ENCODE measurements around the gene CDC20B.
"Not testable (repeated sequence)": the region's sequence is repeated elsewhere in the genome, so short reads cannot be mapped to it uniquely, and the experiment has no call there.

The CDC20B gene

DNA sequence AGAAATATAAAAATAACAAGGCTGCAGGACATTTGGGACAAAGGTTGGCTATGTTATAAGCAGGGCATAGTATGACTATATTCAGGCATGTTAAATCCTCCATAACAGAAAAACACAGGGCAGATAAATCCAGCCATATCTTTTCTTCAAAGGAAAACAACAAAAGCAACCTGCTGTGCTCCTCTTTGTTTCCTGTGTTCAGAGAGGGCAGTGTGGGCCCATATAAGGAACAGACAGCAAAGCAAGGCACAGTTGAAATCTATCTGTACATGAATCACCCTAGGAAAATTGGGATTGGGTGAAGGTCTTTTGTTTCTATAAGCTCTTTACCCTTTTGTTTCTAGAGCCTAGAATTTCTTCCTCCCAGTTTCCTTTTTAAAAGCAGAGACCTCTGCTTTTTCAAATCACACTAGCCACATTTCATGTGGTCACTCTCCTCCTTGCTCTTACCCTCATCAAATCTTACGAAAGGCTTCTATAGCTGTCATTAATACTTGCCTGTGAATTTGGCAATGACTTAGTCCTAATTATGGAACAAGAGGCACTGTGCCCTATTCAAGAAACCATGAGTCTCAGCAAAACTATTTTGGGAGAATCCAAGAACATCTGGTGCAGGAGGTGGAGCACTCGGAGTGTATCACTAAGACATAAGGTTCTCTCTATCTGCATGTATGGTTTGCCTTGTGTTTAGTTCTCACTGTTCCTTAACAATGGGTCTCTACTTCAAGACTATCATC is 68.8 kb downstream of the CDC20B start:
- no peak for DNase-seq

DNA sequence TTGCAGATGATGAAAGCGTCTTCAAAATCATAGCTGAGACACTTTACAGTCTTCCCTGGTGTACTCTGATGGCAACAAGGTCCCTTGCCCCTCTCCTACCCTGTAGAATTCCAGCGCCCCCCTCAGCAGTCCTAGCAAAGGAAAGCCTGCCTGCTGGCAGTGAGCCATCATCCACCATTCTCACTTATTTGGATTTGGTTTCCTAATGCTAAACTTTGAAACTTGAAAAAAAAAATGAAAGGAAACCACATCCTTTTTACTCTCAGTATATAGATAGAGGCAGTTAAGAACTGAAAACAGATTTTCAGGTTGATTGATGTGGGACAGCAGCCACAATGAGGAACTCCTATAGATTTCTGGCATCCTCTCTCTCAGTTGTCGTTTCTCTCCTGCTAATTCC is 70.6 kb downstream of the CDC20B start, which contains the start of gene GZMA:
Gene GZMA, plus strand, starts transcription at position 299 of the 400 bp plus-strand sequence. Its CDS starts 37 bp downstream, at position 336.
- DNase-seq: no peak

DNA sequence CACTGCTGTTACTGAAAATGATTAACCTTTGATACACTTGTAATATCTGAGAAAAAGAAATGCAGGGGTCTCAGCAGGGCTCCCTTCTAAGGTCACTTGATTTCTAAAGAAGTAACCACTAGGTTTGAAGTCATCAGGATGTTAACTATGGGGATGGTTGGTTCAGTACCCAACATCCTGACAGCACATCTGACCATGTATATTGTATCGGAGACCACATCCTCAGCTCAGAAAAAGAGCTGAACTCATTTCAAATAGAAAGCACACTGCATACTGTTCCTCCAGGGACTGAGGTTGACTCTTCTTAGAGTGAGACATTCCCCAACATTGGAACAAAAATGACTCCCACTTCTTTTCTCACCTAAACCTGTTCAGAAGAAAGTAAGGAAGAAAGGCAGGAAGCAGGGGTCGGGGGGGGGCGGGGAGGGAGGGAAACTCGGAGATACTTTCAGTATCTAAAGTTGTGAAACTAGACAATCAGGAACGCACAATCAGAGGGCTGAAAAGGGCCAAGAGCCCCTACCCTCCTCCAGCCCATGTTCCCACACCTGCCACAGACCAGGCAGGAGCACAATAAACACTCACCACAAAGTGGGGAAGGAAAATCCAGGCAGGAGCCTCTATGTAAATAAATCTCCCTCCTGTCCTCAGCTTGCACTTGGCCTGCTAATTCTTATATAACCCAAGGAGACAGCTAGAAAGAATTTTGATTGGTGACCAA is 71.3 kb downstream of the CDC20B start:
- DNase-seq: no peak

DNA sequence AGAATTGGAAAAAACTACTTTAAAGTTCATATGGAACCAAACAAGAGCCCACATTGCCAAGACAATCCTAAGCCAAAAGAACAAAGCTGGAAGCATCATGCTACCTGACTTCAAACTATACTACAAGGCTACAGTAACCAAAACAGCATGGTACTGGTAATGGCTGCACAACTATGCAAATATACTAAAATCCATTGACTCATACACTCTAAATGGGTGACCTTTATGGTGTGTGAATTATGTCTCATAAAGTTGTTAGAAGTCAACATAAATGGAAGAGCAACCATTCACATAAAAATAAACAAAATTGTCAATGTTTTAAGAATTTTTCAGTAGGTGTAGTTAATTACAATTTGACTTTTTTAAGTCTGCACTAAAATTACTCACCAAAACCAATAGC is 71.8 kb downstream of the CDC20B start:
- DNase-seq: not testable (repeated sequence)

DNA sequence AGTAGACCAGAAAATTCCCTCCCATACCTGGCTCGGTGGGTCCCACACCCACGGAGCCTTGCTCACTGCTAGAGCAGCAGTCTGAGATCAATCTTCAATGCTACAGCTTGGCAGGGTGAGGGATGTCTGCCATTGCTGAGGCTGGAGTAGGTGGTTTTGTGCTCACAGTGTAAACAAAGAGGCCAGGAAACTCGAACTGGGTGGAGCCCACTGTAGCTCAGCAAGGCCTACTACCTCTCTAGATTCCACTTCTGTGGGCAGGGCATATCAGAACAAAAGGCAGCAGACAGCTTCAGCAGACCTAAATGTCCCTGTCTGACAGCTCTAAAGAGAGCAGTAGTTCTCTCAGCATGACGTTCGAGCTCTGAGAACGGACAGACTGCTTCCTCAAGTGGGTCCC is 76.1 kb downstream of the CDC20B start:
- no peak for DNase-seq

DNA sequence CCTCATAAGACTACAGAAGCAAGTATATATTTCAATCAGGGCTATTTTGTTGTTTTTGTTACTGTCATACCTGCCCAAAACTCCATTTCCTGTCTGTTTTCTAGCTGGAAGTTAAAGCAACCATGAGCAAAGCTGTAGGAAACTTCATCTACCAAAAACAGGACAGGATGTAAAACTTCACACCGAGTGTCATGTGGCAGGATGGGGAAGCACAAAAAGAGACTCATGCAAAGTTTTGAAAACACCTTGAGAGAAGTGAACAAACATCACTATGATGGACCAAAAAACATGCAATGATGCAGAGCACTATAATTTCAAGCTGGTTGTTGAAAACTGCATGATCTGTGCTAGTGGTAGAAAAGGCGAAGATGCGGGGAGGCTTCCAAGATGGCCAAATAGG is 76.8 kb downstream of the CDC20B start:
- no peak for DNase-seq

DNA sequence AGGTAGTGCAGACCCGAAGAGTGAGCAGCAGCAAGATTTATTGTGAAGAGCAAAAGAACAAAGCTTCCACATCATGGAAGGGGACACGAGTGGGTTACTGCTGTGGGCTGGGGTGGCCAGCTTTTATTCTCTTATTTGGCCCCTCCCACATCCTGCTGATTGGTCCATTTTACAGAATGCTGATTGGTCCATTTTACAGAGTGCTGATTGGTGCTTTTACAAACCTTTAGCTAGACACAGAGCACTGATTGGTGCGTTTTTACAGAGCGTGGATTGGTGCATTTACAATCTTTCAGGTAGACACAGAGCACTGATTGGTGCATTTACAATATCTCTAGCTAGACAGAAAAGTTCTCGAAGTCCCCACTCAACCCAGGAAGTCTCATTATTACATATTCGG is 82.0 kb downstream of the CDC20B start:
- DNase-seq: not testable (repeated sequence)

DNA sequence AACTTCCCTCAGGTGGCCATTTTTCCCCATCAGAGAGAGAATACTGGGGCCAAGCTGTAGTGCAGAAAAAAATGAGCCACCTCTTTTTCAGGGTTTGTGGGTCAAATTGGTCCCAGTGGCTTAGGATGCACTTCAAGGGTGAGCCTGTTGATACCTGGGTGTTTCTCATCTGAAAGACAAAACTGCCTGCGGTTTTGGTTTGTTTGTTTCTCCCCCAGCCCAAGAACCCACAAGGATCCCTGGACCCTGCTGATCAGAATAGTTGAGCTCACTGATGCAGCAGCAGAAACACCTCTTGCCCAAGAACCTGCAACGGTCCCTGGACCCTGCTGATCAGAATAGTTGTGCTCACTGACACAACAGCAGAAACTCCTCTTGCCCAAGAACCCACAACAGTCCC is 83.7 kb downstream of the CDC20B start:
- DNase-seq: not testable (repeated sequence)

DNA sequence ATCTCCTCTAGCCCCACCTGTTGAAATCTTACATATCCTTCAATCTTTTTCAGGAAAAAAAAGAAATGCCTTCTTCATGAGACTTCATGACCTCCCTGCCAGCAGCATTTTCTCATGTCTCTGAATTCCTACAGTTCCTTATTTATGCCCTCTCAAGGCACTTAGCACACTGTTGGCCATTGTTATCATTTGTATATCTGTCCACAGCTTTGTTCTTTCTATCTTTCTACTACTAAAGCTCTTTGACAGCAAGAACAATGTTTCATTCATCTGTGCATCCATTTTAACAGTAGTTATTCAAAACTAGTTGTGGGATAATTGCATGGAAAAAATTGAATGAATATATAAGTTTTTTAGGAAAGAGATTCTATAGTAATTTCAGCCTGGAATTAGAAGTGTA is 91.4 kb downstream of the CDC20B start:
- DNase-seq: no peak

DNA sequence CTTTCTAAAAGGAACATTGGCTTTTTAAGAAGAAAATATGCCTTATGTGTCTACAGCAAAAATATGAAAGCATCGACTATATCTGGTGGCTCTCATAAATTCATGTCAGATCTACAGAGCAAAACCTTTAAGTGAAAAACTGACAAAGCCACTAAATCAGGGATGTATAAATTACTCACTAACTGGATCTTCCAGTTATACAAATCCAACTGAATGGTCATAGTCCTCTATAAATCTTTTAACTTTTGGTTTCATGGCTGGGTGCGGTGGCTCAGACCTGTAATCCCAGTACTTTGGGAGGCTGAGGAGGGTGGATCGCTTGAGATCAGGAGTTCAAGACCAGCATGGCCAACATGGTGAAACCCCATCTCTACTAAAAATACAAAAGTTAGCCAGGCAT is 99.8 kb downstream of the CDC20B start:
- no peak for DNase-seq

DNA sequence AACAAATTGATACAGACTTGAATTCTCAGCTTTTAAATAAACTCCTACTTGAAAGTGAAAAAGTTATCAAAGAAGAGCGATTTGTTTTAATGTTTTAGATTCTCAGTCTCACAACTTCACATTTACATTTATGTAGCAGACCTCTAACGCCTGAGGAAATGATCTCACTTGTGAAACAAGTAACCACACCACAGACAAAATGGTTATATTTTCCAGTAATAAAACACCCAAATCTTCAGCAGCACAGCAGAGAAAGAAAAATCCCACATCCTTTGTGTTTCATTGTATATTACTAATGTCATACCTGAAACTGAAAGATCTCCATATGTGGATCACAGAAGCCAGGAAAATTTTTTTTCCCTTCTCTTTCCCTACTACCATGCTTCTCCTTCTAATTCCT is 100.3 kb downstream of the CDC20B start:
- DNase-seq: no peak

DNA sequence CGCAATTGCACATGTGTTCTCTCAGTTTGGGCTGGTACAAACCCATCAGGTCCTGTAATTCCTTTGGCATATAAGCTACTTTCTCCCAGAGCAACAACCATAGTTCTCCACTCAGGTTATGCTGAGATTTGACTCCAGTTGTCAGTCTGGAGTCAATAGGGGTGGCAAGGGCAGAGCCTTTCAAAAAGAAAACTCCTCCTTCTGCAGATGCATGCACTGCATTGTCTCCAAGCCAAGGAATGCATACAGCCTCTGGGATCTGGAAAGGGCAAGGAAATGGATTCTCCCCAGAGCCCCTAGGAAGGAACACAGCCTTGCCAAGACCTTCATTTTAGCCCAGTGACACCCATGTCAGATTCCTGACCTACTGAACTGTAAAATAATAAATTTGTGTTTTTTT is 101.6 kb downstream of the CDC20B start:
- DNase-seq: no peak

DNA sequence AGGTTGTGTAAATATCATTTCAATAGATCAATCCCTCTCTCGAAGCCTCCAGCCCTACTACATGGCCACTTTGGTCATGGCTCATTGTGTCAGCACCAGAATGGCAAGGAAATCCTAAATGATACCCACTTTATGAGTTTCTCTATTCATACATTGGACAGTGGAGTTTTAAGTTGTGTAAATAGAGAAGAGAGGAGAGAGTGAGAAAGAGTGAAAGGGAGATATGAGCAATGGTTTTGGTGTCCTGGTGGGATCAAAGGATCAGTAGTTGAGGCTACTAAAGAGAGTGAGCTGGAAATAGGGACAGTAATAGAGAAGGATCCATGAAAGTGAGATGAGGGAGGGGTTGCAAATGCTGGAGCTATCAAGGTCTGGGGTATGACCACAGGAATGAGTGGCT is 102.0 kb downstream of the CDC20B start:
- DNase-seq: no peak

DNA sequence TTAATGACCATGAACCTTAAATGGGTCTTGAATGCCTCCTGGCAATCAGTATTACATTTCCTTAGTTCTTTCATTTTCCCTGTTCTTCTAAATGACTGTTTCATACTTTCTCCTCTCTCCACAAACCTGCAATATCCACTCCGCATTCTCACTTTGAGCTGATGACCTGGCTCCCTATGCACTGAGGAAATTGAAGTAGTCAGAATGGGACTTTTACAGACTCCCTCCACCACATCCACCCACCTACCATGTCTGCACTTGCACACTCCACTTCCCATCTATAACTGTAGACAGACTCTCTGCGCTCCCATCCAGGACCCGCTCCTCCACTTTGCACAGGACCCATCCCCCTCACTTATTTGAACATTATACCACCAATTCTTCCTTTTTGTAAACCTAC is 106.7 kb downstream of the CDC20B start:
- DNase-seq: no peak

DNA sequence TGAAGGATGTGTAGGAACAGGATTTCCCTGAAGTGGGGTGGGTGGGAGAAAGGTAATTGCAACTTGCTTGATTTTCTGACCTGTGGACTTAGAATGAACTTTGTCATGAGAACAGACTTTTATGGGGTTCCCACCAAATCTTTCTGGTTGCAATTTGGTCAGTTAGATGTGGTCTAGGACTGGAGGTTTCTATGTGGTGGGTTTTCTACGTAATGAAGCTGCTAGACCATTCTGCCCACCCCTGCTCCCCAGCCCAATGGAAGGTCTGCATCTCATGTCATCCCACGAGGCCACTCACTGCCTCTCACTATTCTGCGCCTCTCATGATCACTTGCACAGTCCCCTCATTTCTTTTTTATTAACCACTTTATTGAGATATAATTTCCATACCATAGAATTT is 108.5 kb downstream of the CDC20B start:
- DNase-seq: no peak

DNA sequence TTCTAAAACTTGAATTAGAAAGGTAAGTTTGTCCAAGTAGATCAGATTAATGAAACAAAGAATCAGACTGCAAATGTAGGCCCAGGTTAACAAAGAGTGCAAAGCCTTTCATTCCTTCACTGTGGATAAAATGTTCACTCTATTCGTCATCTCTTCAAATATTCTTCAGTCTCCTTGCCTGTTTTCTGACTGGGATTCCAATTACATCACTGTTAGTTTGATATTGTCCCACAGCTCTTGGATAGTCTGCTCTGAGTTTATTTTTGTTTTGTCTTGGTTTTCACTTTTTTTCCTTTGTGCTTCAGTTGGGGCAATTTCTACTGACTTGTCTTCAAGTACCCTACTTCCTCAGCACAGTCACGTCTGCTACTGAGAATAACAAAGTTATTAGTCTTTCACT is 109.1 kb downstream of the CDC20B start:
- DNase-seq: no peak

DNA sequence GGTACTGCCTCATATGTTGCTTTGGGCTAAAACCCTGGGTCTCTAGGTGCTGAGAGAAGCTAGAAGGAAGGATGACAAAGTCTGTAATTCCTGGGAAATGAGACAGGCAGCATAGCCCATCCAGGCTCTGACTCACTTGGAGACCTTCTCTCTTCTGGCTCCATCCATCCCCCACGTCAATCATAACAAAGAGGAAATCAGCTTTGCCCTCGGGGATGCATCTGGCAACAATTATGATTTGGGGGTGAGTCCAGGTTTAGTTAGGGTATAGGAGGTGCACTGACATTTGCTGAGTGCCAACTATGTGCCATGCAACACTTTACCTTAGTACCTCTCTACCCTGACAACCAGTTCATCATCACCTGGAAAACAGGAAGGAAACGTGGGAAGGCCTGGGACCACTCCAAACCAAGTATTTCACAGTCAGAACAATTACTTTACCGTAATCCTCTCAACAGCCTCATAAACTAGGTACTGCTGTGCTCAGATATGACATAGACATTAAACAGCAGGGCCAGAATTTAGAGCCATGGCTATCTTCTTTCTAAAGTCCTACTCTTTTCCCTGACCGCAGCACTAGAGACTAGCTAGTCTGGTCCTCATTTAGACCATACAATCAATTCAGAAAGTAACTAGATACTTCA is 109.6 kb downstream of the CDC20B start:
- DNase-seq: no peak
